SJSA1 (cell line): ENCODE measurements around the gene PDZD2. TPM values are rescaled to one million over a fixed set of nuclear protein-coding genes. Genes with fewer than 3 reads are reported as not detected.

Experiments
- DNase-seq, 2 experiments: peaks; one replicate each; pipeline ENCODE4 v3.0.0-alpha.2; 2015 to 2020; ENCODE audit warnings: low spot score in 2 of 2, low read depth in 1 of 2
- H3K27ac ChIP-seq: fragments of 250-450 bp; sonication (Bioruptor Pico); 2 replicates; pipeline ENCODE4 v1.5.1; 2020; ENCODE audit warnings: mild to moderate bottlenecking, moderate library complexity
- H3K27me3 ChIP-seq: fragments of 250-450 bp; sonication (Bioruptor Pico); replicated peaks from 2 replicates; pipeline ENCODE4 v1.5.1; 2020; ENCODE audit warnings: mild to moderate bottlenecking, moderate library complexity
- H3K36me3 ChIP-seq: fragments of 250-450 bp; sonication (Bioruptor Pico); 2 replicates; pipeline ENCODE4 v1.5.1; 2020; ENCODE audit warnings: mild to moderate bottlenecking
- H3K4me1 ChIP-seq: fragments of 250-450 bp; sonication (Bioruptor Pico); replicated peaks from 2 replicates; pipeline ENCODE4 v1.6.1; 2021; ENCODE audit warnings: mild to moderate bottlenecking
- H3K4me3 ChIP-seq: fragments of 250-450 bp; sonication (Bioruptor Pico); 2 replicates; pipeline ENCODE4 v1.5.1; 2020; ENCODE audit warnings: mild to moderate bottlenecking
- H3K9me3 ChIP-seq: fragments of 250-450 bp; sonication (Bioruptor Pico); replicated peaks from 2 replicates; pipeline ENCODE4 v1.5.1; 2020; ENCODE audit warnings: mild to moderate bottlenecking
- total RNA-seq: library from RNA; depleted of rRNA; stranded (reverse); fragments of >200 nt; shearing (Covaris generic); gene quantifications from 2 replicates; pipeline ENCODE4 v1.2.3, GENCODE V29; 2014

The PDZD2 gene
- total RNA-seq, 1 experiment from 2014 or later: 0.16 TPM

DNA sequence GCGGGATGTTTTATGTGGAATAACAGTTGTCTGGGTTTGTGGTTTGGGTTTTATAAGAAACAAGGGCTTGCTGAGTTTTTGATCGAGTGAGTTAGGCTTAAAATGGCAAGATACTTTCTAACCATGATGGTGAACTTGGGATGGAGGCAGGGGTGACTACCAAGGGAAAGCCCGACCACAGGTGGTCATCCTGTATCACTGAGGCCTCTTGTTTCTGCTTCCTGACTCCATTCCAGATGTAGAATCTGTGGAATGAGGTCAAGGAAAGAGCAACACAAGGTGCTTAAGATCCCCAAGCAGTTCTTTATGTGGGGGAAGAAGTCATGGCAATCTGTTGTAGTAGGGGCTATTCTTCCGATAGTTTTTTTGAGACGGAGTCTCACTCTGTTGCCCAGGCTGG lies 412.9 kb downstream of the PDZD2 start:
- Histone ChIP-seq H3K27ac (no peak overlapping the region), H3K36me3 (no peaks in the 10 kb centered on the region), H3K9me3 (no peaks in the 10 kb centered on the region), H3K27me3 (no peaks in the 10 kb centered on the region), H3K4me1 (peaks cover 8% of the 10 kb centered on the region; the same call in 1 of the 2 replicates), H3K4me3 (no peak overlapping the region)
- DNase-seq: no peak

DNA sequence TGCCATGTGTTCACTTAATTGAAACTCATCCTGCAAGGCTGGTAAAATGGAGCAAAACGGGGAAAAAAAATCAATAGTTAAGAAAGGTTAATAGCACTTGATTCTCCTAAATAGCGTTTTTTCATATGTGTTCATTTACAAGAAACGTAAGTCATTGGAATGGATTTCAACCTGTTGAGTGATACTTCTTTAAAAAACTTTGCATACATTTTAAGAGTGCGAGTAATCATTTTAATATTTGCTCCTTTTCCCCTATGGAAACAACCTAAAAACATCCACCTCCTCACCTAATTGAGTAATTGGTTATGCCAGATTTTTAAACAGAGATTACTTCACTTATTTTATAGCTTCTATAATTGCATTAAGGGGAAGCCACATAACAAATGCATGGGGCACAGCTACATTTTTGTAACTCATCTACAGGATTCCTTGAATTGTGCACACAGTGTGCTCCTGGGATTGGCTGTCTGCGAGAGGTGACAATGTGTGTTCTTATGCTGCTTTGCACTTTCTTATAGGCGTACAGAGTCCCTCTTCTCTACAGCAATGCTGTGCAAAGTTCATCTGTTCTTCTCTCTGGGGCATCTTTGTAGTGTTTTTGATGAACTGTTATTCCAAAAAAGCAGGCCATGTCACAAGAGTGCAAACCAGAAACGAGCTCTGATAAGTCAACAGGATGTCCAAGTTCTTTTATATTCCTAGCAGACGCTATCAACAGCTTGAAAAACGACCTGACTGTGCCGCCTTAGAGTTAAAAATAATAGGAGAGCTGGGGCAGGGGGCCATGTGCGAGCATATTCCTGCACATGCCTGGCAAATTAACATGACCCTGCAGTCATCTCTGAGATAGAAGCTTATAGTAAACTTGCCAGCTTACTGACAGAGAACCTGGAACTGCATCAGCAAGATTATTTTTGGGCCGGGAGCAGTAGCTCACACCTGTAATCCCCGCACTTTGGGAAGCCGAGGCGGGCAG lies 417.2 kb downstream of the PDZD2 start:
- Histone ChIP-seq H3K4me1 (no peaks in the 10 kb centered on the region), H3K4me3 (no peak overlapping the region), H3K27me3 (no peaks in the 10 kb centered on the region), H3K27ac (no peak overlapping the region), H3K9me3 (no peaks in the 10 kb centered on the region), H3K36me3 (no peaks in the 10 kb centered on the region)
- no peak for DNase-seq

DNA sequence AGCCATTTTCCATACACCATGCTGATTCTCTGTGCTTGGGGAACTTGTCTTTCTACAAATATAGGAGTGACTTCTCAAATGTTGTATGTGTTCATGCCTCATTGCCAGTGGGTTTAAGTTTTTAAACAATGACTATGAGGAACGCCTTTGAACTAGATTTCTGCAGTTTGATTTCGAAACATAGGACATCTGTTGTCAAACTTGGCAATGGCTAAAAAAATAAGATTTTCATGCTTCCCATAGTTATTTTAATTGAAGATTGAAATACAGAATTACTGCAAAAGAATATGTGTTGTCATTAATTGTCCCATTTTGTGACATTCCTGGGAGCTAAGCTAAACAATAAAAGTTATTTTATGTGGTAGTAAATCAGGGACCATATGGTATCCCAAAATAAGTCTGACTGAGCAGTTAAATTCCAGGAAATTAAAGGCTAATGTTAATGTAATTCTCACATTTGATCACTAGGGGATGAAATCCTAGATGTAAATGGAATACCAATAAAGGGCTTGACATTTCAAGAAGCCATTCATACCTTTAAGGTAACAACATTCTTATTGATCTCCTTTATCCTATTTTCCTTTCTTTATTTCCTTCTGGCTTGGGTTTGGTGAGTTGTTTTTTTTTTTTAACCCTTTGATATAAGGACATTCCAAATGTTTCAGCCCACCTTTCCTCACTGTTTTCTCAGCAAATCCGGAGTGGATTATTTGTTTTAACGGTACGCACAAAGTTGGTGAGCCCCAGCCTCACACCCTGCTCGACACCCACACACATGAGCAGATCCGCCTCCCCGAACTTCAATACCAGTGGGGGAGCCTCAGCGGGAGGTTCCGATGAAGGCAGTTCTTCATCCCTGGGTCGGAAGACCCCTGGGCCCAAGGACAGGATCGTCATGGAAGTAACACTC lies 418.5 kb downstream of the PDZD2 start:
- no peak for DNase-seq
- no peaks in the 10 kb centered on the region for H3K4me1 ChIP-seq
- no peaks in the 10 kb centered on the region for H3K27me3 ChIP-seq
- no peak overlapping the region for H3K4me3 ChIP-seq
- no peaks in the 10 kb centered on the region for H3K9me3 ChIP-seq
- H3K27ac ChIP-seq: no peak overlapping the region
- no peaks in the 10 kb centered on the region for H3K36me3 ChIP-seq

DNA sequence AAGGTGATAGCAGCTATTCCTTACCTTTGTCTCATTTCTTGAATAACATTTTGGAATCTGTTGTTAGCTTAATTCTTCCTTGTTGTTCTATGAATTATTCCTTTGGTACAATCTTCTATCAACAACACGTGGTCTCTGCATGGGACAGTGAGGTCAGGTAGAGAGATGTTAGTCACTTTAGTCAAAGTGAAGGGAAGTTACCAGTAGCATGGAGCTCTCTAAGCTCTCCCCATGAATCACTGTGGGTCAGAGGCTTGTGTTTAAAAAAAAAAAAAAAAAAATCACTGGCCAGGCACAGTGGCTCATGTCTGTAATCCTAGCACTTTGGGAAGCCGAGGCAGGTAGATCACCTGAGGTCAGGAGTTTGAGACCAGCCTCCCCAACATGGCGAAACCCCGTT lies 419.2 kb downstream of the PDZD2 start:
- no peak for DNase-seq
- H3K4me1 ChIP-seq: no peaks in the 10 kb centered on the region
- H3K4me3 ChIP-seq: no peak overlapping the region
- H3K27me3 ChIP-seq: no peaks in the 10 kb centered on the region
- H3K36me3 ChIP-seq: no peaks in the 10 kb centered on the region
- no peak overlapping the region for H3K27ac ChIP-seq
- no peaks in the 10 kb centered on the region for H3K9me3 ChIP-seq

DNA sequence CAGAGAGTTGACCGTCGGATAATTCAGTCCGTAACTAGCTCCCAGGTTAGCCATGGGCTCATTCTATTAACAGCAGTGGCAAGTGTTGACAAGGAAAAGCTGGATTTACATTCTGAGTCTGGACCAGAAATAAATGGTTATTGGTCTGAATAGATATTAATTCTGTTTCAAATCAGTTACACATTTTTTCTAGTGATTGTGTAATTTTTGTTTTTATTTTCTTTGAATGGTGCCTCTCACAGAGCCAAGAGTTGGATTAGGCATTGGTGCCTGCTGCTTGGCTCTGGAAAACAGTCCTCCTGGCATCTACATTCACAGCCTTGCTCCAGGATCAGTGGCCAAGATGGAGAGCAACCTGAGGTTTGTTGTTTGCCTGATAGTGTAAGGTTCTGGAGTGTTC lies 420.1 kb downstream of the PDZD2 start:
- no peaks in the 10 kb centered on the region for H3K9me3 ChIP-seq
- H3K27me3 ChIP-seq: no peaks in the 10 kb centered on the region
- H3K4me1 ChIP-seq: no peaks in the 10 kb centered on the region

DNA sequence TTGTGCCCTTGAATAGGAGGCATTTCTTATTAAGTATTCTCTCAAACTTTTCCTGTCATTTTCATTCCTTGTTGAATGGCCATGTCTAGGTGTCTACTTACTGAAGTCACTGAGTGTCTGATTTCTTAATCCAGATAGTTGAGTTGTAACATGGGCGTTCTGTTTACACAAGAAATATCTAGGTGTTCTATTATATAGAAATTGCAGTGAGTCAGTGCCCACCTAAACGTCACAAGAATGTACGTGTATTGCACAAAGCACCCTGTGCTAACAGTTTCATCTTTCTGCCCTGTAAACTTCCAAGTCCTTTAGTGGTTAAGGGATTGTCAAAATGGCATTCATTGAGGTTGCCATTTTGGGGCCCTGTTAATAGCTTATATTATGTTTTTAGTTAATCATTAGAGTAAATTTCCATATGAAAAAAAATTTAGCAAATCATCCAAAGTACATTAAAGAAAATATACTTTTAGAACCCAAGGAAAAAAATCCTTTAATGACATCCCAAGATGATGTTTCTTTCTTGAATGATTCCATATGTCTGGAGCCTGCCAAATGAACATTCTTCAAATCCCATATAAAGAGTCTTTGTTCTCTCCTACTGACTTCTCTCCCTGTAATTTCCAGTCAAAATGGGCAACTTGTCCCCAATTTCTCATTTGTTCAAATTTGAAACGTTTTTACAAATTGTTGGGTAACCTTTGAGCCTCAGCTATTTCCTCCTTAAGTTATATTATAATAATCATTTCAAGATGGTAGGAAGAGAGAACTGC lies 421.0 kb downstream of the PDZD2 start:
- Histone ChIP-seq H3K4me3 (no peak overlapping the region), H3K9me3 (no peaks in the 10 kb centered on the region), H3K27ac (no peak overlapping the region), H3K36me3 (no peaks in the 10 kb centered on the region), H3K27me3 (no peaks in the 10 kb centered on the region), H3K4me1 (no peaks in the 10 kb centered on the region)
- no peak for DNase-seq

More for the DNA sequence above, 420.1 kb downstream of the PDZD2 start:
- no peaks in the 10 kb centered on the region for H3K36me3 ChIP-seq
- DNase-seq: no peak
- no peak overlapping the region for H3K4me3 ChIP-seq
- H3K27ac ChIP-seq: no peak overlapping the region

DNA sequence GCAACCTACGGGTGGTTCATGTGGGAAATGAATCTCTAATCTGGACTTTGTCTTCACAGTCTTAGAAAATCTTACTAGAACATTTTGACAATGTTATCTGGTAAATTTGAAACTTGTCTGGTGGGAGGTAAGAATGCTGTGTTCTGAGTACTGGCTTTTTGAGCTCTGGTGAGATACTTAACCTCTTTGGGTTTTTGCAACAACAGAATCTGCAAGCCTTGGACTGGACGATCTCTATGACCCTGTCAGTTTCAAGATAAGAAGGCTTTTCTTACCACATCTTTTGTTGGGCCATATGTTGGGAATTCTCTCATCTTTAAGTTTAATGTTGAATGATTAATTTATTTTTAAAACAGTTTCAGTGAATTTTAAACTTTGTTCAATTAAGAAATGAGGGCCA lies 422.3 kb downstream of the PDZD2 start:
- Histone ChIP-seq H3K27ac (no peak overlapping the region), H3K4me1 (no peaks in the 10 kb centered on the region), H3K36me3 (no peaks in the 10 kb centered on the region), H3K9me3 (no peaks in the 10 kb centered on the region), H3K27me3 (no peaks in the 10 kb centered on the region), H3K4me3 (no peak overlapping the region)
- no peak for DNase-seq

DNA sequence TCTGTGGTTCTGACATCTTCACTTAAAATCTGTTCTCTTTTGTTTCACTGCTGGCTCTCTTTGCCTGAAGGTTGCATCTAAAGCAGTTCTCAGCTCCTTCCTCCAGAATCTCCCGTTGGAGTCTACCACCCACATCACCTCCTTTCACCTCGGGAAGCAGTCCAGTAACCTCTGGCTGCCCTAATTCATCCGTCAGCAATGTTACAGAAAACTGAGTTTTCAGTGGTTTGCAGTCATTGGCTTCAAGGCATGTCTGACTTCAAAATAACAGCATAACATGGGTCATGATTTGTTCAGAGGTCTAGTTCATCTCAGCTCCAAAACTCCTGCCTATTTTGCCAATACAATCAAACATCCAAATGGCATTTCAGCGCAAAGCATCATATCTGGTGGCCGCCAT lies 427.5 kb downstream of the PDZD2 start:
- DNase-seq: no peak
- Histone ChIP-seq H3K36me3 (no peaks in the 10 kb centered on the region), H3K27me3 (no peaks in the 10 kb centered on the region), H3K27ac (no peak overlapping the region), H3K4me3 (no peak overlapping the region), H3K9me3 (no peaks in the 10 kb centered on the region), H3K4me1 (no peaks in the 10 kb centered on the region)

DNA sequence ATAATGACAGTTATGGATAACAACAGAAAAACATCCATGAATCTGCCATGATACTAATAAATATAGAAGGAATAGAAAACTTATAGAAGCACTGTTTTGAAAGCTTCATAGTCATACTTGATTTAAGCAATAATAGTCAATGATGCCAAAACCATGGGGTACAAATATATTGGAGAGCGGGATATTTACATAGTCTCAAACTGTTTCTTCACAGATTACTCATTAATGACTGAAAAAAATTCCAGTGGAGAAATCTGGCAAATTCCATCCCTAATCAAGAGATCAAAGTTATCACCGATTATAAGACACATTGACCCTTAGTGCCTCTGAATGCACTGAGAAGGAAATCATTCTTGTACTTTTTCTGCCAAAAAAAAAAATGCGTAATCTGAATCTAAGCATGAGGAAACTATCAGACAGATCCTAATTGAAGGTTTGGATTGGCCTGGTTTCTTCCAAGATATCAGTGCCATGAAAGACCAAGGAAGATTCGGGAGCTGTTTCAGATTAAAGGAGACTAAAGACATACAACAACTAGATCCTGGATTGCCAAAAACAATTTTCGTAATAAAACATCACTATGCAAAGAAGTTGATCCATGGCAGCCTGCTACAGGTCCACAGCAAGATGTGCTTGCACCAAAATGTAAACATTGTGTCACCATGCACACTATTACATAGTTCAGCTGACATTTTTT lies 429.0 kb downstream of the PDZD2 start:
- DNase-seq: no peak
- H3K27me3 ChIP-seq: no peaks in the 10 kb centered on the region
- H3K4me1 ChIP-seq: no peaks in the 10 kb centered on the region
- H3K4me3 ChIP-seq: no peak overlapping the region
- no peaks in the 10 kb centered on the region for H3K36me3 ChIP-seq
- H3K9me3 ChIP-seq: no peaks in the 10 kb centered on the region
- no peak overlapping the region for H3K27ac ChIP-seq

DNA sequence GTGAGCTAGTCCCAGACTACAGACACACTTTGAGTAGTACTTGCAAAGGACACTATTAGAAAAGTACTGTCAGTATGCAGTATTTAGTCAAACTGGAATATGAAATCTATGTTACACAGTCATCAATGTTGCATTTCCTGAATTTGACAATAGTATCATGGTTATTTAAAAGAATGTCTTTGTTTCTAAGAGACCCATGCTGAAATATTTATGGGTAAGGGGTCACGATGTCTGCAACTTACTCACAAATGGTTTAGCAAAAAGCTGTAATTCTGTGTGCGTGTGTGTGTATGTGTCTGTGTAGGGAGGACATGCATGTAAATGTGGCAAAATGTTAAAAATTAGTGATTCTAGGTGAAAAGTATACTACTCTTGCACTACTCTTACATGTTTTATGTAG lies 429.6 kb downstream of the PDZD2 start:
- H3K27me3 ChIP-seq: no peaks in the 10 kb centered on the region
- H3K4me1 ChIP-seq: no peaks in the 10 kb centered on the region
- no peaks in the 10 kb centered on the region for H3K9me3 ChIP-seq
- H3K27ac ChIP-seq: no peak overlapping the region
- no peaks in the 10 kb centered on the region for H3K36me3 ChIP-seq
- no peak for DNase-seq
- no peak overlapping the region for H3K4me3 ChIP-seq

DNA sequence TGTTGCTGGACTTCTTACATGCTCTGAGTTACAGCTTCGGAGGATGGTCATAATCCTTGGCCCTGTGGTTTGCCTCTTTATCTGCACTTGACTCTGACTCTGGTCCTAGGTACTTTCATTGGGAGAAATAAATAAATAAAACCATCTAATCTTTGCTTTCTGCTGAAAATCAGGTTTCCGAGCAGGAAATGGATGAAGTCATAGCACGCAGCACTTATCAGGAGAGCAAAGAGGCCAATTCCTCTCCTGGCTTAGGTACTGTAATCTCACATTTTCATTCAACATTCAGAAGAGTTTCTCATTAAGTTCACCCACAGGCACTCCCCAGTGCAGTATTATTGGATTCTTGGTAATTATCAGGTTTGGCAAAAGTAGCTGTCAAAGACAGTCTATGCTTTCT lies 430.5 kb downstream of the PDZD2 start:
- Histone ChIP-seq H3K4me1 (no peaks in the 10 kb centered on the region), H3K4me3 (no peak overlapping the region), H3K27me3 (no peaks in the 10 kb centered on the region), H3K27ac (no peak overlapping the region), H3K36me3 (no peaks in the 10 kb centered on the region), H3K9me3 (no peaks in the 10 kb centered on the region)
- no peak for DNase-seq

DNA sequence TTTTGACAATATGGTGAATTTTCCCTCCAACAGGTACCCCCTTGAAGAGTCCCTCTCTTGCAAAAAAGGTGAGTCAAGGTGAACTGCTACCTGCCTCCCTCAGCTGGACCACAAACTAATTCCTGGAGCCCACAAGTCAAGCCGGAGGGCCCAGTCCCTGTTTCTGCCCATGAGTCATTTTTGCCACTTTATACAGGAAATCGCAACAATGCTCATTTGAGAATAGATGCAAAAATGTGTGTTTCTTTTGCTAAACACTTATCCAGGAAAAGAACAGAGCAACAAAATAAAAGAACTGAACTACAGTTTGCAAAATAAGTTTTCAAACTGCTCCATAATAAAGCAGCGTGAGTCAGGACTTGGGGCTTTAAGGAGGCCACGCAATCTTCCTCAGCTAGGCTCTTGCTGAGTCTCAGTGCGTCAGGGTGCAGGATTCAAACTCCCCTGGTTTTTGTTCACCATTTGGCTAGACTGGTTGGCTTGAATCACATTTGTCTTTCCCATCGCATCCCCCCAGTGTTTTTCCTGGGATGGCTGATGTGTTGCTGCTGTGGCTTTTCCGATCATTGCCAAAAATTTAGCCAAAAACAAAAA lies 432.5 kb downstream of the PDZD2 start:
- DNase-seq: no peak
- Histone ChIP-seq H3K36me3 (no peaks in the 10 kb centered on the region), H3K4me1 (no peaks in the 10 kb centered on the region), H3K4me3 (no peak overlapping the region), H3K9me3 (no peaks in the 10 kb centered on the region), H3K27ac (no peak overlapping the region), H3K27me3 (no peaks in the 10 kb centered on the region)

DNA sequence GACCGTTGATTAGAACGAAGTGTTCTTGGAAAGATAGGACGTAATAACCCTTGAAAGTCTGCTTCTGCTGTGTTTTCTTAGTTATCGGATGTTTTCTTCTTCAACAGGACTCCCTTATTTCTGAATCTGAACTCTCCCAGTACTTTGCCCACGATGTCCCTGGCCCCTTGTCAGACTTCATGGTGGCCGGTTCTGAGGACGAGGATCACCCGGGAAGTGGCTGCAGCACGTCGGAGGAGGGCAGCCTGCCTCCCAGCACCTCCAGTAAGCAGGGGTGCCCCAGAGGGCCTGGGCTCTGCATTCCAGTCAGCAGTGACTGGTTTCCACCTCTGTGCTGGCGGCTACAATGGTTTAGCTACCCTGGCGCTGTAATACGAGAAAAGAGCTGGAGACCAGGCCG lies 433.1 kb downstream of the PDZD2 start:
- Histone ChIP-seq H3K27me3 (no peaks in the 10 kb centered on the region), H3K4me1 (no peaks in the 10 kb centered on the region), H3K4me3 (no peak overlapping the region), H3K36me3 (no peaks in the 10 kb centered on the region), H3K27ac (no peak overlapping the region), H3K9me3 (no peaks in the 10 kb centered on the region)
- DNase-seq: no peak
